H1 (cell line): ENCODE results near the gene DDB1. TPM values are rescaled to one million over a fixed set of nuclear protein-coding genes. Genes with fewer than 3 reads are reported as not detected.

Source experiments
- CTCF ChIA-PET: fragments of 300-600 bp; sonication (Branson Sonifier 250); formaldehyde crosslinking; loops from one replicate; lab custom pipeline; 2021; ENCODE audit not compliant: partially characterized antibody; lab: Charles Lee
- POLR2A ChIA-PET: fragments of 300-600 bp; sonication (Branson Sonifier 250); formaldehyde crosslinking; loops from one replicate; lab custom pipeline; 2021; ENCODE audit warnings: inconsistent platforms; ENCODE audit not compliant: partially characterized antibody; lab: Charles Lee
- DNase-seq, 2 experiments: peaks; one replicate each; pipeline versions ENCODE4 v3.0.0 to v3.0.0-alpha.2; 2010 to 2022; ENCODE audit warnings: low spot score in 2 of 2, low read depth in 1 of 2, mixed read lengths in 1 of 2
- FAIRE-seq: peaks from 2 replicates; lab custom pipeline; 2011; peaks lifted over from hg19 to GRCh38; lab: Jason Lieb, UNC
- H2AFZ ChIP-seq: 2 replicates; pipeline ENCODE4 v1.8.1; 2012; ENCODE audit warnings: low read length, inconsistent platforms
- H2AK5ac ChIP-seq: 2 replicates; pipeline ENCODE4 v1.6.1; 2013; ENCODE audit warnings: low read depth, low read length
- H2BK120ac ChIP-seq: replicated peaks from 2 replicates; pipeline ENCODE3; 2013; ENCODE audit warnings: low read depth, low read length, inconsistent platforms
- H2BK12ac ChIP-seq: 2 replicates; pipeline ENCODE4 v1.6.1; 2013; ENCODE audit warnings: low read depth, low read length
- H2BK15ac ChIP-seq: 2 replicates; pipeline ENCODE4 v1.6.1; 2013; ENCODE audit warnings: low read length
- H2BK20ac ChIP-seq: 2 replicates; pipeline ENCODE4 v1.6.1; 2013; ENCODE audit warnings: low read length
- H2BK5ac ChIP-seq: 2 replicates; pipeline ENCODE4 v1.6.1; 2013; ENCODE audit warnings: low read depth, low read length
- H3K14ac ChIP-seq: 2 replicates; pipeline ENCODE4 v1.6.1; 2013; ENCODE audit warnings: inconsistent platforms; ENCODE audit not compliant: insufficient read length
- H3K18ac ChIP-seq: 2 replicates; pipeline ENCODE4 v1.6.1; 2013; ENCODE audit warnings: low read length; ENCODE audit errors: extremely low read depth
- H3K23ac ChIP-seq: 2 replicates; pipeline ENCODE4 v1.6.1; 2013; ENCODE audit warnings: inconsistent platforms; ENCODE audit not compliant: insufficient read length
- H3K23me2 ChIP-seq: 2 replicates; pipeline ENCODE4 v1.6.1; 2013; ENCODE audit warnings: low read depth, low read length
- H3K27ac ChIP-seq: 2 replicates; pipeline ENCODE4 v1.6.1; 2011; ENCODE audit warnings: low read depth, low read length, inconsistent platforms
- H3K27me3 ChIP-seq, 4 experiments: replicated peaks in 1 of 4; 1 replicate in 1 of 4; 2 replicates in 3 of 4; pipeline versions ENCODE4 v1.6.1 to v1.8.1; 2011 to 2013; ENCODE audit warnings: low read length in 3 of 4, mild to moderate bottlenecking in 3 of 4, inconsistent platforms in 2 of 4, mixed read lengths in 2 of 4, moderate library complexity in 1 of 4; ENCODE audit not compliant: control insufficient read depth in 3 of 4, insufficient read depth in 3 of 4; ENCODE audit errors: extremely low read depth in 1 of 4
- H3K36me3 ChIP-seq, 4 experiments: 2 replicates each; pipeline versions ENCODE4 v1.6.1 to v1.8.1; 2011 to 2013; ENCODE audit warnings: mild to moderate bottlenecking in 4 of 4, low read length in 3 of 4, moderate library complexity in 2 of 4, control low read depth in 1 of 4, inconsistent platforms in 1 of 4; ENCODE audit not compliant: insufficient read depth in 4 of 4, control insufficient read depth in 2 of 4
- H3K4ac ChIP-seq: replicated peaks from 2 replicates; pipeline ENCODE3; 2013; ENCODE audit warnings: low read length, low read depth, mixed read lengths, inconsistent platforms; ENCODE audit not compliant: insufficient read length
- H3K4me1 ChIP-seq, 4 experiments: replicated peaks in 1 of 4; 1 replicate in 1 of 4; 2 replicates in 3 of 4; pipeline versions ENCODE4 v1.6.1 to v1.8.1; 2011 to 2013; ENCODE audit warnings: low read length in 3 of 4, inconsistent platforms in 2 of 4, mixed read lengths in 1 of 4; ENCODE audit not compliant: insufficient read depth in 4 of 4, control insufficient read depth in 3 of 4
- H3K4me2 ChIP-seq, 2 experiments: 2 replicates each; pipeline versions ENCODE4 v1.6.1 to v1.8.1; 2011 to 2013; ENCODE audit warnings: low read depth in 2 of 2, low read length in 2 of 2, control low read depth in 1 of 2, inconsistent platforms in 1 of 2, mild to moderate bottlenecking in 1 of 2; ENCODE audit not compliant: insufficient read depth in 1 of 2
- H3K4me3 ChIP-seq, 4 experiments: fragments of 200-600, 300-600 bp in 1 of 4; sonication (generic), shearing (Covaris generic), sonication (Bioruptor Twin) in 1 of 4; 2 replicates each; pipeline versions ENCODE4 v1.5.1 to v1.8.1; 2011 to 2016; ENCODE audit warnings: low read length in 4 of 4, low read depth in 3 of 4, control low read depth in 2 of 4, inconsistent platforms in 2 of 4, mild to moderate bottlenecking in 2 of 4, mixed read lengths in 1 of 4, moderate library complexity in 1 of 4; ENCODE audit not compliant: insufficient read depth in 2 of 4; ENCODE audit errors: extremely low read depth in 1 of 4
- H3K56ac ChIP-seq: replicated peaks from 2 replicates; pipeline ENCODE3; 2013; ENCODE audit warnings: low read depth, mild to moderate bottlenecking, mixed read lengths, low read length, inconsistent platforms; ENCODE audit not compliant: insufficient read length
- H3K79me1 ChIP-seq: 2 replicates; pipeline ENCODE4 v1.6.1; 2013; ENCODE audit warnings: low read depth, low read length, control low read depth
- H3K79me2 ChIP-seq, 2 experiments: 2 replicates each; pipeline versions ENCODE4 v1.6.1 to v1.8.1; 2012 to 2013; ENCODE audit warnings: low read length in 2 of 2, mild to moderate bottlenecking in 2 of 2, inconsistent platforms in 1 of 2; ENCODE audit not compliant: insufficient read depth in 2 of 2, control insufficient read depth in 1 of 2
- H3K9ac ChIP-seq, 4 experiments: replicated peaks in 1 of 4; 1 replicate in 1 of 4; 2 replicates in 3 of 4; pipeline versions ENCODE4 v1.6.1 to v1.8.1; 2011 to 2013; ENCODE audit warnings: low read depth in 3 of 4, low read length in 3 of 4, control low read depth in 2 of 4, mild to moderate bottlenecking in 2 of 4, moderate library complexity in 2 of 4, inconsistent platforms in 1 of 4; ENCODE audit errors: extremely low read depth in 1 of 4
- H3K9me3 ChIP-seq, 2 experiments: 2 replicates each; pipeline versions ENCODE4 v1.6.1 to v1.8.1; 2012 to 2013; ENCODE audit warnings: mild to moderate bottlenecking in 2 of 2, moderate library complexity in 2 of 2, control low read depth in 1 of 2, inconsistent platforms in 1 of 2, low read depth in 1 of 2, low read length in 1 of 2, mixed read lengths in 1 of 2; ENCODE audit not compliant: insufficient read depth in 2 of 2
- H4K20me1 ChIP-seq, 2 experiments: replicated peaks in 1 of 2; 2 replicates each; pipeline versions ENCODE3 to v1.8.1; 2011 to 2013; ENCODE audit warnings: inconsistent platforms in 2 of 2, low read length in 2 of 2, mild to moderate bottlenecking in 1 of 2; ENCODE audit not compliant: insufficient read depth in 2 of 2, control insufficient read depth in 1 of 2
- H4K5ac ChIP-seq: 2 replicates; pipeline ENCODE4 v1.6.1; 2013; ENCODE audit warnings: low read length, low read depth, mixed read lengths, inconsistent platforms; ENCODE audit not compliant: insufficient read length
- H4K8ac ChIP-seq: 2 replicates; pipeline ENCODE4 v1.8.0; 2013; ENCODE audit warnings: mild to moderate bottlenecking, moderate library complexity, low read length, inconsistent platforms; ENCODE audit not compliant: insufficient read depth; ENCODE audit errors: extremely low read depth
- H4K91ac ChIP-seq: replicated peaks from 2 replicates; pipeline ENCODE3; 2013; ENCODE audit warnings: low read length, mixed read lengths, inconsistent platforms; ENCODE audit not compliant: insufficient read length
- BACH1 ChIP-seq: IDR thresholded peaks from 2 replicates; pipeline ENCODE4 v1.6.1; 2012; ENCODE audit warnings: low read length, improper control_type of control experiment
- EP300 ChIP-seq, 2 experiments: IDR thresholded peaks; 1 replicate in 1 of 2; 2 replicates in 1 of 2; pipeline ENCODE4 v1.6.1; 2011 to 2012; ENCODE audit warnings: low read depth in 2 of 2, low read length in 2 of 2, mild to moderate bottlenecking in 2 of 2, borderline replicate concordance in 1 of 2, inconsistent platforms in 1 of 2, moderate library complexity in 1 of 2
- JUN ChIP-seq: IDR thresholded peaks from 2 replicates; pipeline ENCODE4 v1.6.1; 2011; ENCODE audit warnings: low read depth, mild to moderate bottlenecking, improper control_type of control experiment, low read length
- JUND ChIP-seq: IDR thresholded peaks from 2 replicates; pipeline ENCODE4 v1.6.1; 2011; ENCODE audit warnings: mild to moderate bottlenecking, improper control_type of control experiment, low read length
- KDM4A ChIP-seq: IDR thresholded peaks from one replicate; pipeline ENCODE4 v1.7.1; 2012; ENCODE audit warnings: low read depth, mild to moderate bottlenecking, moderate library complexity, low read length, inconsistent platforms; ENCODE audit not compliant: severe bottlenecking
- NANOG ChIP-seq: IDR thresholded peaks from 2 replicates; pipeline ENCODE4 v1.6.1; 2011; ENCODE audit warnings: low read length, low read depth, mild to moderate bottlenecking, inconsistent platforms; ENCODE audit not compliant: insufficient read depth, poor library complexity, severe bottlenecking
- RAD21 ChIP-seq, 2 experiments: IDR thresholded peaks in 1 of 2; conservative IDR thresholded peaks in 1 of 2; 2 replicates each; pipeline ENCODE4 v1.6.1; 2011; ENCODE audit warnings: low read depth in 2 of 2, low read length in 2 of 2, improper control_type of control experiment in 1 of 2, inconsistent platforms in 1 of 2, mild to moderate bottlenecking in 1 of 2, moderate library complexity in 1 of 2
- RBBP5 ChIP-seq: IDR thresholded peaks from 2 replicates; pipeline ENCODE4 v1.7.1; 2012; ENCODE audit warnings: low read depth, mild to moderate bottlenecking, inconsistent platforms, low read length, moderate library complexity, borderline replicate concordance
- RNF2 ChIP-seq: fragments of 200-900, 300-1000 bp; sonication (generic); IDR thresholded peaks from 2 replicates; pipeline ENCODE4 v1.7.1; 2016; ENCODE audit warnings: borderline replicate concordance, low read depth, mild to moderate bottlenecking, antibody characterized with exemption, low read length; ENCODE audit not compliant: poor library complexity, severe bottlenecking; ENCODE audit errors: missing control alignments
- SIRT6 ChIP-seq: IDR thresholded peaks from one replicate; pipeline ENCODE4 v1.7.1; 2012; ENCODE audit warnings: low read length, inconsistent platforms
- SP1 ChIP-seq: IDR thresholded peaks from 2 replicates; pipeline ENCODE4 v1.6.1; 2011; ENCODE audit warnings: low read depth, low read length
- SRF ChIP-seq: IDR thresholded peaks from 2 replicates; pipeline ENCODE4 v1.6.1; 2011; ENCODE audit warnings: mild to moderate bottlenecking, low read depth, low read length, moderate library complexity
- WGBS, 2 experiments: shearing (Covaris generic) in 1 of 2; methylation state at CpG; one replicate each; pipeline versions ENCODE4 v1.1.6 to v1.1.7; 2013 to 2015; ENCODE audit warnings: low lambda C conversion rate in 2 of 2, mixed read lengths in 2 of 2, inconsistent platforms in 1 of 2, low coverage in 1 of 2, missing lambda C conversion rate in 1 of 2; ENCODE audit not compliant: insufficient replicate concordance in 2 of 2, insufficient coverage in 1 of 2, insufficient read length in 1 of 2; ENCODE audit errors: extremely low coverage in 1 of 2, missing lambda C conversion rate in 1 of 2; 5-methylcytosine and 5-hydroxymethylcytosine counted together
- polyA plus RNA-seq, 7 experiments: library from polyadenylated mRNA; depleted of rRNA in 3 of 7; stranded (reverse) in 5 of 7; unstranded in 2 of 7; fragments of >200 nt in 5 of 7; fragments of 200-250 nt in 2 of 7; gene quantifications; 1 replicate in 5 of 7; 2 replicates in 1 of 7; 4 replicates in 1 of 7; pipeline versions ENCODE4 v1.2.1 to v1.2.3, GENCODE V29; 2011 to 2013; ENCODE audit warnings: missing spikeins in 2 of 7, mixed read lengths in 2 of 7
- total RNA-seq: library from RNA; stranded (reverse); fragmentation: NEBNext Ultra II Directional; extraction: Animal tissue kit (Norgen Biotek cat#: 25700); gene quantifications from 2 replicates; pipeline ENCODE4 v1.2.1, GENCODE V29; 2021

The DDB1 gene
- total and polyA plus RNA-seq, 2 of the 8 experiments (the other 6 are each of a cell fraction or from before 2014, with no cell fraction given), result 275 to 306 TPM

DNA sequence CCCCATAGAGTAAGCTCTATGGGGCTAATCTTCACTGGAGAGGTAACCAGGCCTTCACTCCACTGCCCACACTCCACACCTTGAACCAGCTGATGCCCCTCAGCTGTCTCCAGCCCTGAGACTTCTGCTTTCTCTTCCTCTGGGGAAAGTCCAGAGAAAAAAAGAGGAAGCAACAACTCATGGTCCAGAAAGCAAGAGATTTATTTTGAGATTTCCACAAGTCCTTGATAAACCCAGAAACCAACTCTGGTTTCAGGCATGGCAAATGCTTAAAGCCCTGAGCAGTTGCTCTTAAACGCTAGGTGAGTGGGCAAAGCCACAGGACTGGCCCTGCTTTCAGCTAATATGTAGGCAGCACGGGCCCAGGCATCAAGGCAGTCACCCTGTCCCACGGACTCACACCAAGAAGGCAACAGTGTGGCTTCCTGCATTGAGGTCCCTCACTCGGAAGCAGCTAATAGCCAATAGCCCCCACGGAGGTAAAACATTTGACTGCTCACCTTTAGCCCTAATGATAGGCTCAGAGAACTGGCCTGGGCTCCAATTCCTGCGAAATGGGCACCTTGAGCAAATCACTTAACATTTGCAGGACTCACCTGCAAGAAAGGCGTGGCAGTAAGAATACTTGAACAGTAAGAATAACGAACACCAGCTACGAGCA lies 24.5 kb upstream of the DDB1 start:
- no peak overlapping the region for H3K56ac ChIP-seq
- H3K9me3 ChIP-seq, result no peaks in the 10 kb centered on the region
- H2BK12ac ChIP-seq, result no peak overlapping the region
- no peak overlapping the region for H2BK5ac ChIP-seq
- no peaks in the 10 kb centered on the region; a peak in 3 of 8 replicates for H3K36me3 ChIP-seq
- H3K79me1 ChIP-seq, result peaks cover 2% of the 10 kb centered on the region
- FAIRE-seq (no peak), DNase-seq (no peak)
- H3K4me3 ChIP-seq, result no peak overlapping the region
- H3K14ac ChIP-seq, result no peak overlapping the region
- H3K27me3 ChIP-seq, result no peaks in the 10 kb centered on the region
- H2BK20ac ChIP-seq, result no peak overlapping the region
- no peak overlapping the region for H2AK5ac ChIP-seq
- H4K8ac ChIP-seq, result no peak overlapping the region
- H3K79me2 ChIP-seq, result peaks cover 0 to 9% of the 10 kb centered on the region in 2 experiments; a peak in 3 of 4 replicates
- no peak overlapping the region for H2BK15ac ChIP-seq
- H4K5ac ChIP-seq, result no peak overlapping the region
- H3K9ac ChIP-seq, result no peak overlapping the region
- no peak overlapping the region for H3K27ac ChIP-seq
- no peaks in the 10 kb centered on the region for H3K4me1 ChIP-seq
- no peak overlapping the region for H2AFZ ChIP-seq
- H4K20me1 ChIP-seq, result no peaks in the 10 kb centered on the region
- H2BK120ac ChIP-seq, result no peak overlapping the region
- no peak overlapping the region for H4K91ac ChIP-seq
- POLR2A ChIA-PET, result interaction anchor here (1.3 to 39.7 kb wide), 5 partner anchors 5 to 72 kb away, joined by 3 to 1106 read pairs (median 108); partner anchors contain the start of genes CPSF7, CYB561A3, DDB1 and SDHAF2
- no peak overlapping the region for H3K4me2 ChIP-seq
- no peak overlapping the region for H3K18ac ChIP-seq
- H3K4ac ChIP-seq, result no peak overlapping the region
- CTCF ChIA-PET, result interaction anchor here (1.1 to 22.8 kb wide), 5 partner anchors 8 to 458 kb away, joined by 3 to 255 read pairs (median 6); partner anchors contain the start of genes DDB1 and TKFC
- WGBS, 2 experiments, result 92% methylated on average over 9 of the region's 9 CpGs; no CpG with 5 or more reads in 1 of the 2 experiments
- peaks cover 10% of the 10 kb centered on the region; the same call in 1 of the 2 replicates for H3K23me2 ChIP-seq
- no peak overlapping the region for H3K23ac ChIP-seq
- TF ChIP-seq RNF2 (no peak), SIRT6 (no peak), SP1 (no peak), NANOG (no peak), EP300 (IDR thresholded peaks at IDR 0.05; ENCODE audit: borderline replicate concordance in 1 of 2, low read depth in 2 of 2, low read length in 2 of 2) (no peak), KDM4A (no peak), BACH1 (no peak), RBBP5 (no peak), RAD21 (IDR thresholded peaks at IDR 0.05 in 1 of 2, conservative IDR thresholded peaks at IDR 0.05 in 1 of 2; ENCODE audit: low read depth in 2 of 2, low read length in 2 of 2) (no peak), JUN (no peak), JUND (no peak), SRF (no peak)
